ENCODE data around the gene TAF8.
A peak's percentile ranks its signal among the peaks of the same experiment; 100 is the strongest.
"Not testable (repeated sequence)": the region's sequence is repeated elsewhere in the genome, so short reads cannot be mapped to it uniquely, and the experiment has no call there.

TAF8 gene

DNA sequence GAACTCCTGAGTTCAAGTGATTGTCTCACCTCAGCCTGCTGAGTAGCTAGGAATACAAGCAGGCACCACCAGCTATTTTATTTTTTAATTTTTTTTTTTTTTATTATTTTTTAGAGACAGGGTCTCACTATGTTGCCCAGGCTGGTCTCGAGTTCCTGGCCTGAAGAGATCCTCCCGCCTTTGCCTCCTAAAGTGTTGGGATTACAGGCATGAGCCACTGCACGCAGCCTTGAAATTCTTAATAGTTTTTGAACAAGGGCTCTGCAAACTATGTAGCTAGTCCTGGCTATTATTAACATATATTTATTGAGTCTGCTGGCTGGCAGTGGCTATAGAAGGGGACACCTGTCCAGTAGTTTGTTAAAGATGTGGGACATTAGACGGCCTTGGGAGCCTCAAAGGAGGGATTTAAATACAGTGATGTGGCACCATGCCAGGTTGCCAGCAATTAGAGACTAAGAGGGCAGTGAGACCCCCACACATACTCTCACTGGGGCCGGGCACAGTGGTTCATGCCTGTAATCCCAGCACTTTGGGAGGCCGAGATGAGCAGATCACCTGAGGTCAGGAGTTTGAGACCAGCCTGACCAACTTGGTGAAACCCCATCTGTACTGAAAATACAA is 21.1 kb upstream of the TAF8 start:
- DNase-seq (ENCODE audit: low read depth in 2 of 2), result no peak

- no peak for DNase-seq (ENCODE audit: low read depth in 2 of 2)
Observed at GRCh38 chr6:42029881-42030280, 20.4 kb upstream of the TAF8 start.

DNA sequence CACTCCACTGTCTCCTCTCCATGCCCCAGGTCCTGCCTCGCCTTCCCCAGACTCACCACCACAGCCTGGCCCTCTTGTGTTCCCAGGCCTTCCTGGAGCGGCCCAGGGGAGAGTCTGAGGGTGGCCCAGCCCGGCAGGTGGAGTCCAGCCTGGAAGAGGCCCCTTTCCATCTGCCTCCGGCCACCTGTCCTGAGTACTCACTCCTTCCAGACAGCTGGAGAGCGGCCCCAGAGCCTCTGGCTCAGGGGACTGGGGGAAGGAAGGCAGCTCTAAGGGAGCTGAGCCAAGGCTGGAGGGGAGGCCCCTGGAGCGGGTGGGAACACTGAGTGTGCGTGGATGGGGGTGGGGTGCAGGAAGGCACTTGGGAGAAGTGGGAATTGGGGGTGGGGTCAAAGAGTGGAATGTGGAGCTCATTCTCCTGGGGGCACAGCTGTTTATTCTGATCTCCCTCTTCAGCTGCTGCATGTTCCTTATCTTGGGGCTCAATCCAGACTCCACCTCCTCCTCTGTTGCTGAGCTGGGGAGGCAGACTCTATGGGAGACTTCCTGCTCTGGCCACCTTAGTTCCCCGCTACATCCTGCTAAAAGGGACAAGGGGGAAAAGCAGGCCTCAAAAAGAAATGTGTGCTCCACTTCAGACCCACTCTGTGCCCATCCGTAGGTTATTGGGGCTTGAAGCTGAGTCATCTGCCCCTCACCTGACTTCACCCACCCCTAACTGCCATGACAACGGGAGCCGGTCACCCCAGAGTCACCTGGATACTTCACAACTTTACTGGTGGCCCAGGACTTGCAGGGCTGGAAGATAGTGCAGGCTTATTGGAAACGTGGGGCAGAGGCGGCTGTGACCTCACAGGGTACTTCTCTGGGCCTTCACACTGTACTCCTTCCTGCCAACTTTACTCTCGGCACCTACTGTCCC is 19.5 kb upstream of the TAF8 start:
- peak in 1 of 2 donors; percentile 50 for DNase-seq (ENCODE audit: low read depth in 2 of 2)

DNA sequence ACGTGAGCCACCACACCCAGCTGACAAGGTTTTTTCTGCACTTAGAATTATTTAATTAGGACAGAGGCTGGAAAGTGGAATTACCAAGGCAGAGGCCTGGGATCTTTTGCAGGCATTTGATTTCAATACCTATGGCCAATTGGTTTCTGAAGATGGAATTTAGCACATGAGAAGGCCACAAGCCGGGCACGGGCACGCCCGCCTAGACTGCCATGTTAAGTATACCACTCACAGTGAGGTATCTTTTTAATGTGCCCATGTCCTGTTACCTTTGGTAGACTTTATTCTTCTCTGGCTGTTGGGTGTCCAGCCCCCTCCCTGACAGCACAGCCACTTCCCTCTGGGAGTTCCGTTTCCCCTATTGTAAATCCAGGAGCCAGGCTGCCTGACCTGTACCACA is 18.0 kb upstream of the TAF8 start:
- DNase-seq (ENCODE audit: low read depth in 2 of 2), result no peak

GRCh38 chr6:42037669-42038068 is 12.7 kb upstream of the TAF8 start:
- DNase-seq (ENCODE audit: low read depth in 2 of 2), result not testable (repeated sequence)

DNA sequence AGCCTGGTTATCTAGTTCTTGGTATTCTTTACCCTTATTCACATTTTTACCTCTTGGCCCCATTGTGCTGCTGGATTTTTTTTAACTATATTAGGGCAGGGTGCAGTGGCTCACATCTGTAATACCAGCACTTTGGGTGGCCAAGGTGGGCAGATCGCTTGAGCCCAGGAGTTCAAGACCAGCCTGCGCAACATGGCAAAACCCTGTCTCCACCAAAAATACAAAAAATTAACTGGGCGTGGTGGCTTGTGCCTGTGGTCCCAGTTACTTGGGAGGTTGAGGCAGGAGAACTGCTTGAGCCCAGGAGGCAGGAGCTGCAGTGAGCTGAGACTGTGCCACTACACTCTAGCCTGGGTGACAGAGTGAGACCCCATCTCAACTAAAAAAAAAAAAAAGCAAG is 12.2 kb upstream of the TAF8 start:
- DNase-seq (ENCODE audit: low read depth in 2 of 2), result no peak

GRCh38 chr6:42038811-42039408 is 11.4 kb upstream of the TAF8 start:
- no peak for DNase-seq (ENCODE audit: low read depth in 2 of 2)

DNA sequence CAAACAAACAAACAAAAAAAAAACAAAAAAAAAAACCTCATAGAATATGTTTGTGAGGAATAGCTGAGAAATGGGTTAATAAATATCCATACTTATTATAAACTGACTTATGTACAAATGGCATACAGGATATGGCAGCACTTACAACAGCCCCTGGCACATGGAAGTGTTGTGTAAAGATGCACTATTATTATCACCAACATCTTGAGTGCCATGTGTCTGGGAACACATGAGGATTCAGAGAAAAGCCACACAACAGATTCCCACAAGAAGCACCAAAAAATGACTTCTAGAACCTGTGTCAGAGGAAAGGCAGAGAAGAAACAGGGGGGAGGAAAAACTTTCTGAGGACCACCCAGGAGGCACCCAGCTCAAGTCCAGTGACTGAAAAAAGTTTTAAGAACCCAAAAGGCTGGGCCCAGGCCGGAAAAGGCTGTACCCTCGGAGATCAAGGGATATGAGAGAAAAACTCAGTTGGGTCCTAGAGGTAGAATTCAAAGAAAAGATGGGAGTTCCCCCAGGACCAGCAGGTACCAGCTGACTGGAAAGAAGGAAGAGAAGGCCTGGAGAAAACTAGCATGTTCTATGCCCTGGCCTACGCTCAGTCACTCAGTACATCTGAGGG is 9.4 kb upstream of the TAF8 start:
- no peak for DNase-seq (ENCODE audit: low read depth in 2 of 2)

- DNase-seq (ENCODE audit: low read depth in 2 of 2), result no peak
Observed at GRCh38 chr6:42041481-42042053, 8.8 kb upstream of the TAF8 start.

GRCh38 chr6:42042108-42042507 is 8.2 kb upstream of the TAF8 start:
- DNase-seq (ENCODE audit: low read depth in 2 of 2), result no peak

- peak; percentile 88 to 96 for DNase-seq (ENCODE audit: low read depth in 2 of 2)
Observed at GRCh38 chr6:42043787-42044475, 6.4 kb upstream of the TAF8 start.

DNA sequence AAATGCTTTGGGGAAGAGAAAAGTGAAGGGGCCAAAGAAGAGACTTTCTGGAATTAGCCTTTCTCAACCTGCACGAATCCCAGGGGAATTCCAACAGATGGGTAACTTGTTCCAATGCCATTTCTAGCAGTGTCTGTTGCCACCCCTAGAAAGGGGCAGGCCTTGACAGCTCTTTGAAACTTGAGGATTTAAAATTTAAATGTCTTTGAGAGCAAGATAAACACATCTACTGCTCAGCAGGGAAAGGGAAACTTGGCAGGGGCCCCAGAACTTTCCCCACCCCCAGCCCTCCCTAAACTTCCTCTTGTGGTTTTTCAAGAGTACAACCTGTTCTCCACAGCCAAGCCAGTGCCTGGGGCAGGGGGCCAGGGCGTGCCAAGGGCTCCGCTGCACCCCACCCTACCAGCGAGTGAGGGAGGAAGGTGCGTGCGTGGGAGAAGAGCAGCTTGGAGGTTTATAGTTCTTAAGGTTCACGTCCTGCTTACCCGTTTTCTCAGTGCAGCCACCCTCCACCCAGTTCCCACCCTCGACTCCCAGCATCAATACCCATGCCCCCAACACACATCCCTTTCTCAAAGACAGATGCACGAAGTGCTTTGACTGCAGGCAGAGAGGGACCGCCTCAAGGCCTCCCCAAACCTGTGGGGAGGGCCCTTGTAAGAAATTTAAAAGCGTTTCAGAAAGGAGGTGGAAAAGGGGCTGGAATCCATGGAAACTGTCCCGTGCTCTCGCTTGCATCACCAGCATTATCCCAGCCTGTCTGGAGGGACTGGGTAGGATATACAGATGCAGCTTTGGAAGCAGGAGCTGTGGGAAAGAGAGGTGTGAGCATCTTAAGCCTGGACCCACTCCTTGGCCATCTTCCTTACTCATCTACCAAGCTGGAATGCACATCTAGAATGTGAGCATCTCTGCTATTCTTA is 4.5 kb upstream of the TAF8 start:
- DNase-seq (ENCODE audit: low read depth in 2 of 2), result peak in 1 of 2 donors; percentile 60

GRCh38 chr6:42046464-42047212 is 3.7 kb upstream of the TAF8 start:
- DNase-seq (ENCODE audit: low read depth in 2 of 2), result no peak

GRCh38 chr6:42047213-42047590 is 3.1 kb upstream of the TAF8 start:
- DNase-seq (ENCODE audit: low read depth in 2 of 2), result no peak

- DNase-seq (ENCODE audit: low read depth in 2 of 2), result no peak
Observed at GRCh38 chr6:42047790-42048405, 2.4 kb upstream of the TAF8 start.

DNA sequence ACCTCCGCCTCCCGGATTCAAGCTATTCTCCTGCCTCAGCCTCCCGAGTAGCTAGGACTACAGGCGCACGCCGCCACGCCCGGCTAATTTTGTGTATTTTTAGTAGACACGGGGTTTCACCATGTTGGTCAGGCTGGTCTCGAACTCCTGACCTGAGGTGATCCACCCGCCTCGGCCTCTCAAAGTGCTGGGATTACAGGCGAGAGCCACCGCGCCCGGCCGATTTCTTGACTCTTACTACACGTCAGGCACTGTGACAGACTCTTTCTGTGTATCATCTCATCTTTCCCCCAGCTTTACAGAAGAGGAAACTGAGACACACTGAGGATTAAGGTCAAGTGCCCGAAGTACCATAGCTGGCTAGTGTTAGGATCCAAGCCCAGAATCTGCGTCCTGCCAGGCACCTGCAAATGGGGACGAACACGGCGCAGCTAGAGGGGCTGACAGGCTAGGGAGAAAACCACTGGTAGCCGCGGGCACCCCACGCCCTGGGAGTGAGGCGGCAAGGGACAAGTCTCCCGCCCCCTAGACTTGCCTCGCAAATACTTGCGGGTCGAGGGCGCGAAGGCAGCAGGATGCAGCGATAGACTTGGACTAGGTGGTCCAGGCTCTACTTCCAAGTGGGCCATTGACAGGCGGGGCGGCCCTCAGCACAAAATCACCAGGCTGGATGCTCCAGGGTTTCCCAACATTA is 1.1 kb upstream of the TAF8 start:
- DNase-seq (ENCODE audit: low read depth in 2 of 2), result no peak

GRCh38 chr6:42049948-42050296 is 402 bp upstream of the TAF8 start:
- no peak for DNase-seq (ENCODE audit: low read depth in 2 of 2)

- DNase-seq (ENCODE audit: low read depth in 2 of 2), result no peak
Observed at GRCh38 chr6:42051268-42051653, 937 bp downstream of the TAF8 start.

DNA sequence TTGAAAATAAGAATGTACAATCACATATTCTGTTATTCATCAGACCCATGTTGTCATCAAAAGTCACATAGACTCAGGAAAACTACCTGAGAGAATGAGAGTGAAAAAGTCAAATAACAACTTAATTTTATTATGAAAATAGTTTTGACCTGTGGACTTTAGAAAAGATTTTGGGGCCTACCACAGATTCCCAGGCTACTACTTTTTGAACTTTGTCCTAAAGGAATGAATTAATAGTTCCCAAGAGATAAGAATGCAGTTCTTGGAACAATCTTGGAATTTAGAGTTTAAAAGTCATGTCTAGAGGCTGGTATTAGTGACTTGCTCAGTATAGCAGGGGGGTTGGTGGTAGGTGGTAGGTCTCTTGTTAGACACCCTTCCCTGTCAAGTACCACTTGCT is 3.3 kb downstream of the TAF8 start:
- no peak for DNase-seq (ENCODE audit: low read depth in 2 of 2)

All from stimulated activated CD4-positive, alpha-beta T cell treated with anti-CD3 and anti-CD28 coated beads, Interleukin-4, amount 100 ng/mL, for 48 hours (primary cell).